ENCODE measurements around the gene SLC8A1.

Gene SLC8A1

GRCh38 chr2:40310303-40310702 lies 141.6 kb downstream of the SLC8A1 start:
- DNase-seq (ENCODE audit: low read depth), result no peak

- DNase-seq (ENCODE audit: low read depth), result no peak
These were observed 147.6 kb downstream of the SLC8A1 start for GRCh38 chr2:40304340-40304739.

DNA sequence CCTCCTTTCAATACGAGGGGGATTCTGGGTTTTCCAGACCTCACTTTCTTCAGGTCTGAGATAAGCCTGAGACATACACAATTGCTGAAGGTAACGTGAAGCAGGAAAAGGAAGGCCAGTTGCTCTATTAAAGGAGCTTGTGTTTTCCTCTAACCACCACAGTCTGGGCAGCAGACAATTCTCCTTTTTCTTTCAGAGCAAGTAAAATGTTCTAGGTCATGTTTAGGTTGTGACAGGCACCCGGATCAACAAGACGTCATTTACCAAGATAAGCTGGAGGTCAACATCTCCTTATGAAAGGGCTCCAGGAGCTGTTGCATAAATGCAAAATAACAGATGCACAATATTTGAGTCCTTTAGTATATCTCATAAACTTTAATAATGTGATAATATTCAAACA lies 148.1 kb downstream of the SLC8A1 start:
- no peak for DNase-seq (ENCODE audit: low read depth)

GRCh38 chr2:40302751-40303325 lies 149.1 kb downstream of the SLC8A1 start:
- no peak for DNase-seq (ENCODE audit: low read depth)

- DNase-seq (ENCODE audit: low read depth), result no peak
These were observed 151.5 kb downstream of the SLC8A1 start for GRCh38 chr2:40300391-40300790.

- no peak for DNase-seq (ENCODE audit: low read depth)
These were observed 152.1 kb downstream of the SLC8A1 start for GRCh38 chr2:40299781-40300180.

- no peak for DNase-seq (ENCODE audit: low read depth)
These were observed 152.7 kb downstream of the SLC8A1 start for GRCh38 chr2:40299173-40299572.

DNA sequence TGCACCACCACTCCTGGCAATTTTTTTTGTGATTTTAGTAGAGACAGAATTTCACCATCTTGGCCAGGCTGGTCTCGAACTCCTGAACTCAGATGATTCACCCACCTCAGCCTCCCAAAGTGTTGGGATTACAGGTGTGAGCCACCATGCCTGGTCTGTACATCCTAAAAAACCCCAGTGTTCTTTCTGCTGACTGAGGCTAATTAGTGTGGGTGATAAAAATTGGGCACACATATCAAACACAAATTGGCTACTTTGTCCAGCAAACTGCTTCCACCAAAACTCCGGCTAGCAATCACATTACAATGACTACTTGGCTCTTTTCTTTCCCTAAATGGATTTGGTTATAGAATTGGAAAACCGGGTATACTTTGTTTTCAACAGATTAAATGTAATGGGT lies 153.9 kb downstream of the SLC8A1 start:
- no peak for DNase-seq (ENCODE audit: low read depth)

GRCh38 chr2:40292291-40292690 lies 159.6 kb downstream of the SLC8A1 start:
- DNase-seq (ENCODE audit: low read depth), result no peak

GRCh38 chr2:40289771-40290404 lies 162.0 kb downstream of the SLC8A1 start:
- no peak for DNase-seq (ENCODE audit: low read depth)

- no peak for DNase-seq (ENCODE audit: low read depth)
These were observed 164.1 kb downstream of the SLC8A1 start for GRCh38 chr2:40287773-40288172.

- no peak for DNase-seq (ENCODE audit: low read depth)
These were observed 164.7 kb downstream of the SLC8A1 start for GRCh38 chr2:40287195-40287594.

DNA sequence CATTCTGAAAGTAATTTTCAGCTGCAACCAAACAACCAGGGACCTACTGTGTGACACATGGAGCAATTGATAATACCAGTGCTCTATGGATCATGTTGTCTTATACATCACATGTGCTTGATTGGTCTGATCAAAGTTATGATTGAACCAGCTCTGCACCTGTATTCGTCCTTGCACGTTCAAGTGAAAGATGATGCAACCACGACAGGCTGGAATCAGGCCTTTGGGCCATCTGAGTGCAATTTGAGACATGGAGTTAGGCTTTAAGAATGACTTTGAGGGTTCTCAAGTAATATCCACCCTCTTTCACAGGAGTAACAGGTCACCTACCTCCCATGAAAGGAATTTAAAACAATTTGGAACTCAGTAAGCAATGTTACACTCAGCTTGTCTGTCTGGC lies 165.2 kb downstream of the SLC8A1 start:
- DNase-seq (ENCODE audit: low read depth), result no peak

GRCh38 chr2:40285391-40285790 lies 166.5 kb downstream of the SLC8A1 start:
- DNase-seq (ENCODE audit: low read depth), result no peak

DNA sequence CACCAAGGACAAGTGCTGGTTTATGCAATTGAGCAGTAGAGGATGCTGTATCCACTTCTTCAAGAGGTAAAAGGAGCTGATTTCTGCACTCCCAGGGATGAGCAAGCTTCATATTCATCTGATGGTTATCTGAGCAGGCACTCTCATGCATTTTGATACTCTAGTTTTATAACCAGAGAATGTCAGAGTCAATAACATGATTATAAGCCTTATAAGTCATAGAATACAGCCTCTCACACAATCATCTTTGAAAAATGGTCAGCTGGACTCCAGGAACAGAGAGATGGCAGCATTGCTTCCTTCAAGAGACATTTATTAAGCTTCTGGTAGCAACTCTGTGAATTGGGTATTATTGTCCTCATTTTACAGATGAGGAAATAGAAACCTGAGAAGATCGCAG lies 167.1 kb downstream of the SLC8A1 start:
- DNase-seq (ENCODE audit: low read depth), result no peak

DNA sequence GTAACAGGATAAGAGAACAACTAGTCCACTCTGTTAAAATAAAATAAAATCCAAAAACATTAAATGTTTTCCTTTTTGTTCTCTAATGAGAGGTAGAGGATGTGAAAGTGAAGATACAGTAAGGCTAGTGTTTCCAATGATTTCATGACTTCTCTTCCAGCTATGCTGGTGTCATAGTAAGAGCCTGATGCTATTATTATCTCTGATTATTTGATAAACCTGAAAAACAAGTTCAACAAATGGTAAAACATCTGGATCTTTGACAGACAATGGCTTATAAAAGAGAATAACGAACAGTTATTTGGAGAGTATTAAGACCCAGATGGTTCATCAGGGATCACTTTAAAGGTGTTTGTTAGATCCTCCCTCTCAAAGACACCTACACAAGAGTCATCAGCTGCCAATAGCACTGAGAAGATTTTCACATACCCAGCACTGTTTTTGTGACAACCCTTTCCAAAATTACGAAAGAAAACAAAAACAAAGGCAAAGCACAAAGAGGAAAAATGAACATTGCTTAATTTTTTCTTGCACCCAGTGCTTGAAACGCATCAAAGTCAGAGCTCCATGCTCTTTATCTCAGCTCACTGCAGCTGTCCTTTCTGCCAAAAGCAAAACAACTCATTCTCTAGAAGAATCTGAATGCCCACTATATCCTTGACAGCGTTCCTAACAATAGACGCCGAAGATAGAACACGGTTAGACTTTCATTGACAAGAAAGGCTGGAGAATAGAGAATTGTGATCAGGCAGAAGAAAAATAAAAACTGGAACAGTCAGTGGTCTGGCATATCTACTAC lies 168.6 kb downstream of the SLC8A1 start:
- no peak for DNase-seq (ENCODE audit: low read depth)

DNA sequence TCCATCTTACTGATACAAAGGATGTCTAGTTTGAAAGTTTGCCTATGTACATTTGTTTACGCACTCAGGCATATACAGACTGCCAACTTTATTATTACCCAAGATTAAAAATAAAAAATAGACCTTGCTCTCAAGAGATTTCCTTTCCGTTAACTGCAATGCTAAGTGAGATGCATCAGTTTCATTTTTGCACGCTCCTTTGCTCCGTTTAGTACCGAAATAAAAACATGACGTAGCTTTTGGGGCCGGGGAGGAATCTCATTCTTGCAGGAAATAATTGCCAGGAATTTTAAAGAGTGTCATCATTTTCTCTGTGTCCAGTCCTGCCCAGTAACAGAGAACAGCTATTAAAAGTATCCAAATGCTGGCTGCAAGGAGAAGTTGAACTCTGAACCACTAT lies 169.5 kb downstream of the SLC8A1 start:
- DNase-seq (ENCODE audit: low read depth), result no peak

GRCh38 chr2:40281021-40281940 lies 170.6 kb downstream of the SLC8A1 start:
- no peak for DNase-seq (ENCODE audit: low read depth)

- DNase-seq (ENCODE audit: low read depth), result no peak
These were observed 172.4 kb downstream of the SLC8A1 start for GRCh38 chr2:40279482-40279881.

DNA sequence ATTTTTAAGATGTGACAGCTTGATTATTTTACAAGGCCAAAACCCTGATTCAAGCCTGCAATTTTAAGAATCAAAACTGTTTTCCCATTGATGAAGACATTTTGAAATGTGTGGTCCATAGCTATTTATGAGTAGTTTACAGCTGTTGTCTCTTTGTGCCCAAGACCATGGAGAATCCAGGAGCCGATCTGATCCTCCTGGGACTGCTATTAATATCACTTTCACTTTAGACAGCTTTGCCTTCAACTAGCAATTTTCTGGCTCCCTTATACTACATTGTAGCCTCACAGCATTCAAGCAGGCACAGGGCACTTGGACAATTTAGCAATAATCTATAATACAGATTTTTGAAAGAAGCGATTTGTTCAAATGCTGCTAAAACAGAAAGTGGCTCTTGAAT lies 172.9 kb downstream of the SLC8A1 start:
- no peak for DNase-seq (ENCODE audit: low read depth)

DNA sequence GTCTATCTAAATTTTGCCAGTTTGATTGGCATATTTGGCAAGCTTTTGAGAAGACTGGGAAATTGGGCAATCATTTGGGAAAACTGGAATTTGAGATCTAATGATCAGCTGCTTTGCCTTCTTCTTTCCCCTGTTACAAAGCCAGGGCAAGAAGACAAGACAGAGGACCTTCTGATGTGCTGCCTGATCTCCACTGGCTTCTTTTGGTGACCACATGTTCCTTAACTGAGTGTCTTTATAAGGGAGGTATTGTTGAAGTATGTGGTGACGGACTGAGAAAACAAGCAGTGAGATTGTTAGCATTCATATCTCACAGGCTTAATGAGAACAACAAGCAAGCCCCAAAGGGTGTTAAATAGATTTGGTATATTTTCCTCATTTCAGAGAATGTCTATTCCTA lies 175.8 kb downstream of the SLC8A1 start:
- DNase-seq (ENCODE audit: low read depth), result no peak

DNA sequence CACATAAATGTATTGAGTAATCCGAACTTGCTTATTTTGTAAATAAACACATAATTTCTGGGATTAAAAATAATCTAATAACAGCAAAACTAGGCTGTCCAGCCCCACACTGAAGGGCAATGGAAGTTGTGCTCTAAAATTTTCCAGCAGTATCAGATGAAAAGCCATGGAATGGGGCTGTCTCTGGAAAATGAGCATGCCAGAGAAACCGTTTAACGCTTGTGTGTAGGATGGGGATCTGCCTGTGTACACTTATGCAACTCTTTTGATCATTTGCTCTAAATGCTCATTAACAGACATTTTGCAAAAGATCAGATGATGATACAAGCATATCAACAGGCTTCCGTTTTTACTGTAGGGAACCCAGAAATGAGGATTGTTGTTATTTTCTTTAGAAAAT lies 177.6 kb downstream of the SLC8A1 start:
- DNase-seq (ENCODE audit: low read depth), result no peak
